IPS-20b (cell line): ENCODE data around the gene INPP5E.
A peak's percentile ranks its signal among the peaks of the same experiment; 100 is the strongest.

Experiments used
- H3K27ac ChIP-seq: one replicate; pipeline ENCODE4 v1.5.1; 2013; ENCODE audit warnings: low read length
- H3K27me3 ChIP-seq: 2 replicates; pipeline ENCODE4 v1.6.1; 2013; ENCODE audit warnings: mild to moderate bottlenecking, low read length, inconsistent platforms; ENCODE audit not compliant: insufficient read depth
- H3K36me3 ChIP-seq: 2 replicates; pipeline ENCODE4 v1.6.1; 2013; ENCODE audit warnings: low read depth, mild to moderate bottlenecking, inconsistent platforms, low read length, moderate library complexity; ENCODE audit not compliant: insufficient read depth
- H3K4me1 ChIP-seq: 2 replicates; pipeline ENCODE4 v1.6.1; 2013; ENCODE audit warnings: mild to moderate bottlenecking, control low read depth, inconsistent platforms, low read length, moderate library complexity; ENCODE audit not compliant: insufficient read depth
- H3K4me3 ChIP-seq: 2 replicates; pipeline ENCODE4 v1.5.1; 2013; ENCODE audit warnings: mild to moderate bottlenecking, low read length, inconsistent platforms
- H3K9ac ChIP-seq: 2 replicates; pipeline ENCODE4 v1.6.1; 2013; ENCODE audit warnings: low read depth, mild to moderate bottlenecking, inconsistent platforms, low read length, moderate library complexity
- H3K9me3 ChIP-seq: 2 replicates; pipeline ENCODE4 v1.6.1; 2013; ENCODE audit warnings: mild to moderate bottlenecking, low read depth, low read length, inconsistent platforms; ENCODE audit not compliant: insufficient read depth

INPP5E gene

DNA sequence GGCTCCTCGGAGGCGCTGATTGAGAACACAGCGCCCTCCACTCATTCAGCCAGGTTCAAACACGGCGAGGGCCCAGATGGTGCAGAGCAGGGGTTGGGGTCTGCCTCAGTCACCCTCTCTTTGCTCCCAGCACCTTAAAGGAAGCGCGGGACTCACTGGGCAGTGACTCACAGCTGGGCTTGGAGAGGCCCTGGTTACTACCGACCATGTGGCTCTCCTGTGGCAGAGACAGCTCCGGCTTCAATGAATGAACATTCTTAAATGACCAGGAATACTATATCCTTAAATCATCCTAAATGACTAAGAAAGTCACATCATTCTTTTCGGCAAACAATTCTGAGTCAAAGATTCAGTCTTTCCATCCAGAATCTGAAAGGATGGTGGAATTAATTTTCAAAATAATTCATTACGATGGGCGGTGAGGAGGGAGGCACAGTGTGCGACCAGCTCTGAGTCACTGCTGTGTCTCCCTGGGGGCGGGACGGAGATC, 1.6 kb upstream of the INPP5E start:
- Histone ChIP-seq H3K27ac (no peak overlapping the region), H3K36me3 (peaks cover 55% of the 10 kb centered on the region), H3K9ac (no peak overlapping the region), H3K27me3 (peaks cover 5% of the 10 kb centered on the region; the same call in 1 of the 2 replicates), H3K9me3 (no peaks in the 10 kb centered on the region), H3K4me3 (no peak overlapping the region), H3K4me1 (no peaks in the 10 kb centered on the region; the same call in 1 of the 2 replicates)

DNA sequence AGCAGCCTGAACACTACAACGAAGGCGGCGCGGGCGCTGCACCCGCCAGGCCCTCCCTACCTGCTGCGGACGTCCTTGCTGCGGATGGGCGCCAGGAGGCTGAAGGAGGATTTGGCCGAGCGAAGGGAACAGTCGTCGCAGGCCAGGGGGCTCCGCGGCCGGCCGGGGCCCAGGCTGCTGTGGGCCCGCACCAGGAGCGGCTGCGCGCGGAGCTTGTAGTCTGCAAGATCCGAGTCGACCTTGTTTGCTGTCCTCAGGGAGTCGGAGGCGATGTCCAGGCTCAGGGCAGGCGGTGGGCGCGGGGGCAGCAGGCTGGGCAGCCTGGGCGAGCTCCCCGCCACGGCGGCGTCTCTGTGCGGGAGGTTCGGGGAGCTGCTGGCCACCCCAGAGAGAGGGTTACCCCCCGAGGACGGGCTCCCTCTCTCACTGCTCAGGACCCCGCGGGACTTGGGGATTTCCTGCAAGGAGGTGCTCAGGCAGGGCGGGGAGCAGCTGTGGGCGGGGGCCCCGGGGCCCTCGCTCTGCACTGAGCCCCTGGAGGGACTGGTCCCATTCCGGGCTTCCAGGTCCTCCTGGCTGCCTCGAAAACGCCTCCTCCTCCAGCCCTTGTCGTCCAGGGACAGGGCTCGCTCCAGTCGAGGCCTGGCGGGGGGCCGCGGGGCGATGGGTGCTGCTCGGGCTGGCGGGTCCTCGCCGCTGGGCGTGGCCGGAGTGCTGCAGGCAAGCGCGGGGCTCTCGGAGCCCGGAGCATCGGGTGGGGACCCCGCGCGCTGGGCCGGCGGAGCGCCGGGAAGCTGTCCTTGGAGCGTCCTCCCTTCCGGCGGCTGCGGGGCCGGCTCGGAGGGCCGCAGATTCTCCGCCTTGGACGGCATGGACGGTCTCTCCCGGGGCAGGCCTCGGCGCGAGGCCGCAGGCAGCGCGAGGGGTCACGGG, 831 bp downstream of the INPP5E start:
- Histone ChIP-seq H3K27me3 (peaks cover 5% of the 10 kb centered on the region; the same call in 1 of the 2 replicates), H3K36me3 (peaks cover 32% of the 10 kb centered on the region), H3K9ac (peak overlapping the region; percentile 72), H3K9me3 (no peaks in the 10 kb centered on the region), H3K4me1 (no peaks in the 10 kb centered on the region; the same call in 1 of the 2 replicates), H3K4me3 (peak overlapping the region; percentile 75), H3K27ac (no peak overlapping the region)

DNA sequence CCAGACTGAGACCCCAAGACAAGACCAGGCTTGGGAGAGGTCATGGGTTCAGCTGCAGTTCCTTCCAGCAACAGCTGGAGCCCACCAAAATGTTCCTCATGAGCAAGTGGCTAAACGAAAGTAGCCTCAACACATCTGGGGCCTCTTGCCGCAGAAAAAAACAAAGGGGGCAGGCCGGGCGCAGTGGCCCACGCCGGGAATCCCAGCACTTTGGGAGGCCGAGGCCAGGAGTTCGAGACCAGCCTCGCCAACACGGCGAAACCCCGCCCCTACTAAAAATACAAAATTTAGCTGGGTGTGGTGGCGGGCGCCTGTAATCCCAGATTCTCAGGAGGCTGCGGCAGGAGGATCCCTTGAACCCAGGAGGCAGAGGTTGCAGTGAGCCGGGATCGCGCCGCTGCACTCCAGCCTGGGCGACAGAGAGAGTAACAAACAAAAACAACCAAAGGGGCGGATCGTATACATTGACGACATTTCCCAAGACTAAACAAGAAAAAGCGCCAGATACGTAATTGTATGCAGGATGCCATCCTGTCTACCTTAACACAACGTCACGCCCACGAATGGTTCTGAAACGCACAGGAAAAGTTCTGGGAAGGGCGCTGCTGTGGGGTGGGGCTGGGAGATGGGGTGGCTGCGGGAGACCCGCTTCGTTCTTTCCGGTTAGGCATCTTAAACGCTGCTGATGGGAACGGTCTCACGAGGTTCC, 1.7 kb downstream of the INPP5E start:
- H3K36me3 ChIP-seq, result peaks cover 25% of the 10 kb centered on the region
- H3K9ac ChIP-seq, result peak overlapping the region; percentile 72
- peaks cover 5% of the 10 kb centered on the region; the same call in 1 of the 2 replicates for H3K27me3 ChIP-seq
- no peak overlapping the region for H3K27ac ChIP-seq
- H3K4me3 ChIP-seq, result peak overlapping the region; percentile 75
- H3K9me3 ChIP-seq, result no peaks in the 10 kb centered on the region
- H3K4me1 ChIP-seq, result no peaks in the 10 kb centered on the region; the same call in 1 of the 2 replicates

DNA sequence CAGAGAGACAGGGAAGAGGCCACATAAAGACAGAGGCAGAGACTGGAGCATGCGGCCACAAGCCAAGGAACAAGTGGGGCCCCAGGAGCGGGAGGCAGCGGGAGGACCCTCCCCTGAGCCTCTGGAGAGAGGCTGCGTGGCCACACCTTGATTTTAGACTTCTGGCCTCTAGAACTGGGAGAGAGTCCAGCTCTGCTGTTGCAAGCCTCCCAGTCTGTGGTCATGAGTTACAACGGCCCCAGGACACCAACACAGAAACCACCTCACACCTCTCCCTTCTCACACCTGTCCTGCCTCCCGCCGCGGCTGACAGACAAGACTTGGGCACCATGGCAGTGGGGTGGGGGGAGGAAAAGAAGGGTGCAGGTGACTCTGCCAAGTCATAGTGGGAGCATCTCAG, 2.2 kb downstream of the INPP5E start:
- H3K36me3 ChIP-seq, result peaks cover 19% of the 10 kb centered on the region
- no peaks in the 10 kb centered on the region for H3K9me3 ChIP-seq
- no peak overlapping the region; the same call in 1 of the 2 replicates for H3K9ac ChIP-seq
- peak overlapping the region; percentile 75; the same call in 1 of the 2 replicates for H3K4me3 ChIP-seq
- no peak overlapping the region for H3K27ac ChIP-seq
- H3K27me3 ChIP-seq, result peaks cover 5% of the 10 kb centered on the region; the same call in 1 of the 2 replicates
- H3K4me1 ChIP-seq, result no peaks in the 10 kb centered on the region; the same call in 1 of the 2 replicates

DNA sequence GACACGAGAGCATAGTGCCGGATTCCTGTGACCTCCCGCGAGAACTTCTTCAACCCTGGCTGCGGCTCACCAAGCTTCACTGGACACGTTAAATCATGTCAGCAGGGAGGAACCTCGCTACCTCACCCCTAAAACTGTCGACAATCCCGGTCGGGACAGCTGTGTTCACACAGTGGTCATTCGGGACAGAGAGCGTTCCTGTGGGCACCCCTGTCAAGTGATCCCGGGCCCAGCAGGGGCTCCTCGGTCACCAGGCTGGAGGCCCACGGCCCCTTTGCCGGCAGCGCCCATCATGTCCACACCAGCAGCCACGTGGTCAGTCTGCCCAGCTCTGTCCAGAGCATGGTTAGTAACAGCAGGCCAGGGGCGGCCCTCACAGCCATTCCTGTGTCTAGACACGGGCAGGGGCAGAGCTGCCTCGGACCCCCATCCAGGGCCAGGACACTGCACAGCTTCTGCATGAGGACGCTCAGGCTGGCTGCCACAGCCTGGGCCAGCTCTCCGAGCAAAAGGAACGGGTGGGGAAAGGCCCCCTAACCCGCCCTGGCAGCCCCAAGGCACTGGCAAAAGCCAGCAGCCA, 3.5 kb downstream of the INPP5E start:
- Histone ChIP-seq H3K4me3 (no peak overlapping the region), H3K27ac (no peak overlapping the region), H3K36me3 (peaks cover 7% of the 10 kb centered on the region; the same call in 1 of the 2 replicates), H3K9me3 (no peaks in the 10 kb centered on the region), H3K27me3 (peaks cover 5% of the 10 kb centered on the region; the same call in 1 of the 2 replicates), H3K4me1 (no peaks in the 10 kb centered on the region; the same call in 1 of the 2 replicates), H3K9ac (no peak overlapping the region)

DNA sequence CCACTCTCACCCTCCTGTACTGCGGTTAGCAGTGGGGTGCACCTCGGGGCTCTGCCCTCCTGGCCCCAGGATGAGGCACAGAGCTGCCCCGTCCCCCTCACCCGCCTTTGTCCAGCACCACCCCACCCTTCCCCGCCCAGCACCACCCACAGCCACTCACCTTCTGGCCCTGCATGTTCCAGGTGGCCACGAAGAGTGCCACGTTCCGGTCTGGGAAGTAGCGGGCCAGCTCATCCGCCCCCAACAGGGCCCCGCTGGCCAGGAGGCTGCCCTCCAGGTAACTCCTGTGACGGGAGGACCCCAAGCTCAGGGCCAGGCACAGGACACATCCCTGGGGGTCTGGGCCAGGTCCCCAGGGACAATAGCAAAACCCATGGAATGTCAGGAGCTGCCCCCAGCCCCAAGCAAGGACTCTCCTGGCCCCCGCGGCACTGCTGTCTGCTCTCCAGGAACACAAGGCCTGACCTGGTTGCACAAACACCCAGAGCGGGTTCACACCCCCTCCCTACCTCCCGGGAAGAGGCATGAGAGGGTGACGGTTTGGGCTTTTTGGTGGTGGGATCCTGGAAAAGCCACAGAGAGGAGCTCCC, 5.0 kb downstream of the INPP5E start:
- Histone ChIP-seq H3K4me1 (no peaks in the 10 kb centered on the region), H3K36me3 (no peaks in the 10 kb centered on the region; the same call in 1 of the 2 replicates), H3K27me3 (peaks cover 5% of the 10 kb centered on the region; the same call in 1 of the 2 replicates), H3K27ac (no peak overlapping the region), H3K9ac (no peak overlapping the region), H3K9me3 (no peaks in the 10 kb centered on the region), H3K4me3 (no peak overlapping the region)

DNA sequence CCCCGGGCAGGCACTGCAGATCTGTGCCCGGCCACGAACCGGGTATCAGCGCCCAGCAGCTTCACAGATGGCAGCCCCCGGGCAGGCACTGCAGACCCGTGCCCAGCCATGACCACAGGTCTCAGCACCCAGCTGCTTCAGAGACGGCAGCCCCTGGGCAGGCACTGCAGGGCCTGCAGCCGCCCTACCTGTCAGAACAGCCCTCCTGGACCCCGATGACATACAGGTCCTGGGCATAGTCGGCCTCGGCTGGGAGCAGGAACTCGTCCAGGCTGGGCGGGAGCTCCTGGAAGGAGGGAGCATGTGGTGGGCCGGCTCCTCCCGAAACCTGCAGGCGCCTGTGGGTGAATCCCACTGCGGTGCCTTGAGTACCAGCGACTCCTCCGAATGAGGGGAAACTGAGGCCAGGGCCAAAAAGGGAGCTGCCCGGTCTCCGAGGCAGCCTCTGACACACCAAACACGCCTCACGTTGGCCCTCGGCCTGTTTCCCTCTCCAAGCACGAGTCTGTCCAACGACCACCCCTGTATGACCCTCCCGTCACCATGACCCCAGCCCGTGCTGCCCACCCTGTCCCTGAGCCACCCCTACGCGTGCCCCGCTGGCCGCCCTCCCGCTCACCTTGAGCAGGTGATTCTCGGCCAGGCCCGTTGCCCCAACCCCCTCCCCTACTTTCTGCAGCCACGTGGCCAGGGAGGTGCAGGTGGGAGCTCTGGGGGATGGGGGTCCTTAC, 5.6 kb downstream of the INPP5E start:
- Histone ChIP-seq H3K27me3 (peaks cover 5% of the 10 kb centered on the region; the same call in 1 of the 2 replicates), H3K9ac (no peak overlapping the region), H3K4me3 (no peak overlapping the region), H3K9me3 (no peaks in the 10 kb centered on the region), H3K36me3 (peaks cover 6% of the 10 kb centered on the region), H3K4me1 (no peaks in the 10 kb centered on the region), H3K27ac (no peak overlapping the region)

DNA sequence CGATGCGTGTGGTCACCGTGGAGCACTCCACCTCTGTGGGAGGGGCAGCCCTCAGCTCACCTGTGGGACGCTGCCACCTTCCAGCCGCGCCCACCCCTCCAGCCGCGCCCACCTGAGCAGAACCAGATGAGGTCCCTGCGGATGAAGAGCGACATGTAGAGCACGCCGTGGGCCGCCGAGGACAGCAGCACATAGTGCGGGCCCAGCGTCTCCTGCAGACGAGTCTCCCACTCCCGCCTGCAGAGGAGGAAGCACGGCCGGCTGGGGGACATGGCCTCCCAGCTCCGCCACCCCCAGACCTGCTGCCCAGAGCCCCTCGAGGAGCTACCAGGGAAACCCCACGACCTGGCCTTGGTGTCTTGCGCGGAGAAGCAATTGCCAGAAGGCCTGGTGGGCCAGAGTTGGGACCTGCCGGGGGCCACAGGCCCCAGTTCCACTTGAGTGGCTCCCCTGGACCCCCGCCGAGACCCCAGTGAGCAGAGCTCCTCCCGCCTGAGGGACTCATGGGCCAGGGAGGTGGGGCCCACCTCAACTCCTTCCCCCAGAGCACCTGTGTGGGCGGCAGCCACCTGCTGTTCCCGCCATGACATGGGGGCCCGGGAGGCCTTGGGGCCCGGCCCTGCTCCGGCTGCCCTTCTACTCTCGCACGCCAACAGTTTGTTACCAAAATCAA, 6.5 kb downstream of the INPP5E start:
- Histone ChIP-seq H3K9me3 (no peaks in the 10 kb centered on the region), H3K9ac (no peak overlapping the region), H3K4me3 (no peak overlapping the region), H3K27ac (no peak overlapping the region), H3K36me3 (peaks cover 11% of the 10 kb centered on the region), H3K27me3 (peaks cover 2% of the 10 kb centered on the region; the same call in 1 of the 2 replicates), H3K4me1 (no peaks in the 10 kb centered on the region)

DNA sequence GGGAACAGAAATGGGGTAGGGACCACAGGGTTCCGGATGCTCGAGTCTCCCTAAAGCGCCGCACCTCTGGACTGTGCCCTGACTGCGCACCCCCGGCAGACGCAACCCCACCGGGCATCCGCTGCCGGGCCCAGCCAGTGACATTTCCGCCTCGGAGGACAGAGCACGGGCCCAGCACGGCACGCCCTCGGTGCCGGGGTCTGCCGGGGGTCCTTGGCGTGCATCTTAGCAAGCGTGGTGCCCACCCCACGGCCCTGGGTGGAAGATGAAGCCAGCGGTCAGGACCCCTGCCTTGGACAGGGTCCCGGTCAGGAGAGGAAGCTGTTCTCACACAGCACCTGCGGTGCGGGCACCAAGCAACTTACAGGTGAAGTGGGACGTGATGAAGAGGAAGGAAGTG, 7.1 kb downstream of the INPP5E start:
- Histone ChIP-seq H3K27ac (no peak overlapping the region), H3K9ac (no peak overlapping the region), H3K9me3 (no peaks in the 10 kb centered on the region), H3K36me3 (peaks cover 11% of the 10 kb centered on the region), H3K4me3 (no peak overlapping the region), H3K4me1 (no peaks in the 10 kb centered on the region), H3K27me3 (no peaks in the 10 kb centered on the region)

DNA sequence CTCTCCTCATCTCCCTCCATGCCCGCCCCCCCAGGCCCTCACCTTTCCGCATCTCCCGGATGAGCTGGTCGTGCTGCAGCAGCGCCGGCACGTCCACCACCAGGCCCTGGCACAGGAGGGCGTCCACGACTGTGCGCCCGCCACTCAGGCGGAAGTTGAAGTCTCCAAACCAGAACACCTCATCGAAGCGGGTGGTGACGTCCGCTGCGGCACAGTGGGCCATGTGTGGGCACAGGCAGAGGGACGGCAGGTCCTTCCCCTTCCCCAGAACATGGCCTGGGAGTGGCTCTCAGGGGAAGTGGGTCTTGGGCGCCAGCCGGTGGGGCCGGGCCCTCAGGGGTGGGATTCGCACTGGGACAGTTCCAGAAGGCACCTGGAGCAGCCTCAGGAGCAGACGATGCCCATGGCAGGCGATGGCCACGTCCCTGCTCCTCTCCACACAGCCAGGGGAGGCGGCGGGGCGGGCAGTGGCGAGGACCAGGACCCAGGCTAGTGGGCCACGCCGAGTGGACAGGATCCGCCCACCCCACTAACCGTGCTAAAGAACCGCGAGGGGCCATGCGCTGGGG, 7.8 kb downstream of the INPP5E start:
- Histone ChIP-seq H3K4me1 (no peaks in the 10 kb centered on the region), H3K36me3 (peaks cover 14% of the 10 kb centered on the region)

More for the DNA sequence above, 7.8 kb downstream of the INPP5E start:
- no peaks in the 10 kb centered on the region for H3K9me3 ChIP-seq
- no peak overlapping the region for H3K27ac ChIP-seq
- H3K4me3 ChIP-seq, result no peak overlapping the region
- H3K27me3 ChIP-seq, result no peaks in the 10 kb centered on the region
- no peak overlapping the region for H3K9ac ChIP-seq
